GM12874 (cell line): Measurements from ENCODE around the gene PEX16.

ENCODE experiments used
- CTCF ChIP-seq: IDR thresholded peaks from 2 replicates; pipeline ENCODE4 v1.5.1; 2011; ENCODE audit warnings: low read depth, mild to moderate bottlenecking, control low read depth, low read length, moderate library complexity; ENCODE audit not compliant: insufficient read depth

Gene PEX16

DNA sequence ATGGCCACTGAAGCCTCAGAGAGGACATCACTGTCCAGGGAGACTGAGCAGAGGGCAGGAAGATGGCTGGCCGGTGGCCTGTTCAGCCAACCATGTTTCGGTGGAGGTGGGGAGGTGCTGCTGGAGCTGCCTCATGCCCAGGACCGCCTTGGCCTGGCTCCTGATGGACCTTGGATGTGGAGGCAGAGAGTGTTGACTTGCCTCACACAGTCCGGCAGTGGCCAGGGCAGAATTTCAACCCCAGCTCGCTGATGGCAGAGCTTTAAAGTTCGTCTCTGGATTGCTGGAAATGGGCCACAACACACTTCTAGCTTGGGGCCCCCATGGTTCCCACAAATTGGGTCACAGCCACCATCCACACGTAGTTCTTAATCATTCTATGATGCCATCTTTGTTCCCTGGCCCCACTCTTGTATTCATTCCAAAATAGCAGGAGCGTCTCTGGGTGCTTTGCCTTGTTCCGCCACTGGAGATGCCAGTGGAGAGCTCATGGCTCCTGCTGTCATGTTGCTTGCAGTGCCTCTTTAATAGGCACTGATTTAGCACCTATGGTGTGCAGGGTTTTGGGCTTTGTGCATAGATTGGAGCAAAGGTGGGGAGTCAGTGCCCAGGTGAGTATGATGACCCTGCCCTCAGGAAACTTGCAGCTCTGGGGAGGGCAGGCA is 26.7 kb downstream of the PEX16 start:
- TF ChIP-seq CTCF = no peak

GRCh38 chr11:45889966-45890365 is 27.7 kb downstream of the PEX16 start:
- no peak for TF ChIP-seq CTCF

DNA sequence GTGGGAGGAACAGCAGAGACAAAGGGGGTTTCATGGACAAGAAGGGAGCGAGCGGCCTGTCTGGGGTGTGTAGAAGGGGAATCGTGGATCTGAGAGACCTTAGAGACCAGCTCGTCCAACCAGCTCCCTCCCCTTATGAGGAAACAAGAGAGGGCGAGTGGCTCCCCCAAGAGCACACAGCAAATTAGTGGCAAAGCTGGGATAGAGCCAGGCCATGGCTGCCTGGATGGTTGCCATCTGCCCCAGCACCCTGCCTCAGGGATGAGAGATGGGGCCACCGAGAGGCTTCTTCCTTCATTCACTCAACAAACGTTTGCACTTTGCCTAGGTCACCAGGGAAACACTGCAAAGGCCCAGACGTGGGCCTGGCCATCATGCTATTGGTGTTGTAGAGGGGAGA is 28.1 kb downstream of the PEX16 start:
- no peak for TF ChIP-seq CTCF

GRCh38 chr11:45887587-45887986 is 30.1 kb downstream of the PEX16 start:
- TF ChIP-seq CTCF = no peak

GRCh38 chr11:45886816-45887520 is 30.7 kb downstream of the PEX16 start:
- TF ChIP-seq CTCF = no peak

- no peak for TF ChIP-seq CTCF
Observed at GRCh38 chr11:45885921-45886721, 31.6 kb downstream of the PEX16 start.

DNA sequence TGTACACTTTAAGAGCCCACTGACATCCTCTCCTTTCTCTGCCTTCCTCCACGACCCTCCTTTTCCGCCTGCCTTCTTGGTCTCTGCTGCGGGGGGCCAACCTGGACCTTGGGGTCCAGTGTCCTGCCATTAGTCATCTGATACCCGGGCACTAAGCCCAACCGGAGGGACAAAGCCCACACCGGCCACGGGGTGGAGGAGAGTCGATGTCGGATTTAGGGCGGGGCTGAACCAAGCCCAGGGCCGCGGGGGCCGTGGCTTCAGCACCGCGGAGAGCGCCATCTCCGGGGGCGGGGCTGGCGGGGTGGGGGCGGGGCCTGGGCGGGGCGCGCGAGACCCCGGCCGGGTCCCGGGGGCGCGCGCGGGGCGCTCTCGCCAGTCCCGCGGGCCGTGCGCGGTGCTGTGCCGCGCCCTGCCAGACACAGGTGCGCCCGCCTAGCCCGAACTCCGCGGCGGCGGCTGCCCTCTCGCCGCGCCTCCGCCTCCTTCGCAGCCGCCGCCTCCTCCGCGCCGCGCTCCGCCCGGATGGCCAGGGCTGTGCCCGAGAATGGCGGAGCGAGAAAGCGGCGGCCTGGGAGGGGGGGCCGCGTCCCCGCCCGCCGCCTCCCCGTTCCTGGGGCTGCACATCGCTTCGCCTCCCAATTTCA is 32.3 kb downstream of the PEX16 start, which contains the start of gene MAPK8IP1:
MAPK8IP1 (plus strand) TSS at position 378 of the 647 bp plus-strand sequence; CDS start at position 548, 170 bp downstream.
- TF ChIP-seq CTCF = no peak
